ENCODE measurements around the gene CAMK2N2. TPM values are rescaled to one million over a fixed set of nuclear protein-coding genes. Genes with fewer than 3 reads are reported as not detected.

The CAMK2N2 gene
- total RNA-seq, 2 donors from 2014 or later = 0.33 to 1.8 TPM

GRCh38 chr3:184237807-184238206, 23.5 kb downstream of the CAMK2N2 start:
- Mint-ChIP-seq H3K4me1 (peaks cover 8% of the 10 kb centered on the region), H3K9me3 (no peaks in the 10 kb centered on the region), H3K27me3 (ENCODE audit: insufficient read depth) (peaks cover 54% of the 10 kb centered on the region), H3K4me3 (no peak overlapping the region), H3K36me3 (ENCODE audit: low read depth) (peaks cover 7% of the 10 kb centered on the region), H3K27ac (no peak overlapping the region)
- Histone ChIP-seq H3K4me3 (ENCODE audit: low read length) (no peak overlapping the region), H3K9ac (ENCODE audit: extremely low read depth, low read length, poor library complexity, severe bottlenecking) (no peak overlapping the region), H3K36me3 (ENCODE audit: control insufficient read depth, insufficient read depth, low read length) (peaks cover 5% of the 10 kb centered on the region), H3K4me1 (ENCODE audit: control insufficient read depth, insufficient read depth, low read length) (peaks cover 3% of the 10 kb centered on the region), H3K27ac (ENCODE audit: low read depth, low read length) (no peak overlapping the region), H3K9me3 (ENCODE audit: control insufficient read depth, low read length) (no peaks in the 10 kb centered on the region), H3K27me3 (ENCODE audit: control insufficient read depth, insufficient read depth, low read length, poor library complexity, severe bottlenecking) (peaks cover 38% of the 10 kb centered on the region)
- no peak for TF ChIP-seq CTCF (conservative IDR thresholded peaks at IDR 0.05)
- 83 to 87% methylated on average over 1 of the region's 1 CpG for WGBS, 2 experiments (ENCODE audit: insufficient coverage in 1 of 2, insufficient read length in 1 of 2)
- DNase-seq = no peak

- no peak for TF ChIP-seq CTCF (conservative IDR thresholded peaks at IDR 0.05)
- H3K4me1 ChIP-seq (ENCODE audit: control insufficient read depth, insufficient read depth, low read length) = peaks cover 3% of the 10 kb centered on the region
- H3K36me3 Mint-ChIP-seq (ENCODE audit: low read depth) = peaks cover under 1% of the 10 kb centered on the region
- DNase-seq = no peak
- H3K27me3 Mint-ChIP-seq (ENCODE audit: insufficient read depth) = peaks cover 60% of the 10 kb centered on the region
- H3K4me3 Mint-ChIP-seq = no peak overlapping the region
- H3K9ac ChIP-seq (ENCODE audit: extremely low read depth, low read length, poor library complexity, severe bottlenecking) = no peak overlapping the region
- no peak overlapping the region for H3K27ac ChIP-seq (ENCODE audit: low read depth, low read length)
- no peak overlapping the region for H3K27ac Mint-ChIP-seq
- H3K4me1 Mint-ChIP-seq = peaks cover 8% of the 10 kb centered on the region
- 92 to 93% methylated on average over 2 to 7 of the region's 7 CpGs for WGBS, 2 experiments (ENCODE audit: insufficient coverage in 1 of 2, insufficient read length in 1 of 2)
- H3K27me3 ChIP-seq (ENCODE audit: control insufficient read depth, insufficient read depth, low read length, poor library complexity, severe bottlenecking) = peaks cover 44% of the 10 kb centered on the region
- H3K4me3 ChIP-seq (ENCODE audit: low read length) = no peak overlapping the region
- H3K9me3 Mint-ChIP-seq = no peaks in the 10 kb centered on the region
- H3K36me3 ChIP-seq (ENCODE audit: control insufficient read depth, insufficient read depth, low read length) = peaks cover 1% of the 10 kb centered on the region
- H3K9me3 ChIP-seq (ENCODE audit: control insufficient read depth, low read length) = no peaks in the 10 kb centered on the region
Observed at GRCh38 chr3:184237211-184237610, 24.1 kb downstream of the CAMK2N2 start.

GRCh38 chr3:184236636-184237035, 24.7 kb downstream of the CAMK2N2 start:
- no peak for DNase-seq
- Histone ChIP-seq H3K36me3 (ENCODE audit: control insufficient read depth, insufficient read depth, low read length) (no peaks in the 10 kb centered on the region), H3K9me3 (ENCODE audit: control insufficient read depth, low read length) (no peaks in the 10 kb centered on the region), H3K27ac (ENCODE audit: low read depth, low read length) (no peak overlapping the region), H3K4me1 (ENCODE audit: control insufficient read depth, insufficient read depth, low read length) (peaks cover 3% of the 10 kb centered on the region), H3K27me3 (ENCODE audit: control insufficient read depth, insufficient read depth, low read length, poor library complexity, severe bottlenecking) (peaks cover 50% of the 10 kb centered on the region), H3K9ac (ENCODE audit: extremely low read depth, low read length, poor library complexity, severe bottlenecking) (no peak overlapping the region), H3K4me3 (ENCODE audit: low read length) (no peak overlapping the region)
- Mint-ChIP-seq H3K4me3 (no peak overlapping the region), H3K27ac (no peak overlapping the region), H3K27me3 (ENCODE audit: insufficient read depth) (peaks cover 66% of the 10 kb centered on the region), H3K36me3 (ENCODE audit: low read depth) (no peaks in the 10 kb centered on the region), H3K9me3 (no peaks in the 10 kb centered on the region), H3K4me1 (peaks cover 8% of the 10 kb centered on the region)
- WGBS, 2 experiments (ENCODE audit: insufficient coverage in 1 of 2, insufficient read length in 1 of 2) = 83 to 93% methylated on average over 2 to 3 of the region's 3 CpGs
- no peak for TF ChIP-seq CTCF (conservative IDR thresholded peaks at IDR 0.05)
